GM10248 (cell line): ENCODE measurements around the gene GPSM1.
"Not testable (repeated sequence)": the region's sequence is repeated elsewhere in the genome, so short reads cannot be mapped to it uniquely, and the experiment has no call there.

Experiments used
- CTCF ChIA-PET: fragments of 300-600 bp; sonication (Branson Sonifier 250); formaldehyde crosslinking; extraction: SDS; loops from one replicate; lab custom pipeline; 2021; ENCODE audit warnings: antibody characterized with exemption; lab: Yijun Ruan, JAX
- POLR2A ChIA-PET: fragments of 350-650 bp; sonication (Branson Sonifier 250); formaldehyde crosslinking; extraction: SDS; loops from one replicate; lab custom pipeline; 2020; ENCODE audit warnings: antibody characterized with exemption; lab: Yijun Ruan, JAX
- DNase-seq: peaks from one replicate; pipeline ENCODE4 v3.0.0; 2012; ENCODE audit errors: extremely low spot score
- CTCF ChIP-seq: IDR thresholded peaks from 2 replicates; pipeline ENCODE4 v1.5.1; 2012; ENCODE audit warnings: mild to moderate bottlenecking, low read depth; ENCODE audit errors: extremely low read depth, missing control alignments, control extremely low read depth

GPSM1 gene

GRCh38 chr9:136403538-136403914, 76.2 kb downstream of the GPSM1 start:
- POLR2A ChIA-PET: interaction anchor here (1.7 kb wide), 1 partner anchor 40 kb away, joined by 6 read pairs; the partner anchor contains the start of gene DNLZ
- CTCF ChIA-PET: interaction anchor here (1.1 to 3.6 kb wide), 5 partner anchors 14 to 63 kb away, joined by 3 to 23 read pairs (median 6); partner anchors contain the start of gene DNLZ
- DNase-seq: peak; percentile 82
- no peak for TF ChIP-seq CTCF

GRCh38 chr9:136403915-136404800, 76.8 kb downstream of the GPSM1 start:
- TF ChIP-seq CTCF: no peak
- POLR2A ChIA-PET: interaction anchor here (1.7 kb wide), 1 partner anchor 41 kb away, joined by 6 read pairs; the partner anchor contains the start of gene DNLZ
- peak; percentile 73 for DNase-seq
- CTCF ChIA-PET: interaction anchor here (1.1 to 3.6 kb wide), 3 partner anchors 38 to 50 kb away, joined by 3 to 23 read pairs (median 6); partner anchors contain the start of gene DNLZ

- POLR2A ChIA-PET: interaction anchor here (1.7 kb wide), 1 partner anchor 42 kb away, joined by 6 read pairs; the partner anchor contains the start of gene DNLZ
- CTCF ChIA-PET: interaction anchor here (2.1 kb wide), 1 partner anchor 39 kb away, joined by 6 read pairs; no protein-coding TSS in a partner anchor
- no peak for TF ChIP-seq CTCF
- DNase-seq: no peak
Observed at GRCh38 chr9:136404801-136405136, 77.4 kb downstream of the GPSM1 start.

GRCh38 chr9:136405481-136405880, 78.1 kb downstream of the GPSM1 start:
- no peak for DNase-seq
- POLR2A ChIA-PET: no interaction called here
- CTCF ChIA-PET: interaction anchor here (2.1 kb wide), 1 partner anchor 39 kb away, joined by 6 read pairs; no protein-coding TSS in a partner anchor
- no peak for TF ChIP-seq CTCF

- DNase-seq, POLR2A ChIA-PET, CTCF ChIA-PET: not testable (repeated sequence)
Observed at GRCh38 chr9:136405904-136406303, 78.6 kb downstream of the GPSM1 start.

- CTCF ChIA-PET: interaction anchor here (0.9 kb wide), 1 partner anchor 26 kb away, joined by 3 read pairs; no protein-coding TSS in a partner anchor
- DNase-seq, POLR2A ChIA-PET: not testable (repeated sequence)
Observed at GRCh38 chr9:136407061-136407460, 79.7 kb downstream of the GPSM1 start.

- ChIA-PET POLR2A (no interaction called here), CTCF (interaction anchor here (1.6 to 1.9 kb wide), 2 partner anchors 32 to 45 kb away, joined by 7 read pairs; partner anchors contain the start of gene DNLZ)
- TF ChIP-seq CTCF: no peak
- DNase-seq: no peak
Observed at GRCh38 chr9:136407911-136408310, 80.6 kb downstream of the GPSM1 start.
